Ecto neural progenitor cell (in vitro differentiated cells): ENCODE data around the gene ANGPTL4.
"Not testable (repeated sequence)": the region's sequence is repeated elsewhere in the genome, so short reads cannot be mapped to it uniquely, and the experiment has no call there.

Experiments
- DNase-seq: peaks from one replicate; pipeline ENCODE4 v3.0.0-alpha.2; 2018; ENCODE audit warnings: low spot score

Gene ANGPTL4

DNA sequence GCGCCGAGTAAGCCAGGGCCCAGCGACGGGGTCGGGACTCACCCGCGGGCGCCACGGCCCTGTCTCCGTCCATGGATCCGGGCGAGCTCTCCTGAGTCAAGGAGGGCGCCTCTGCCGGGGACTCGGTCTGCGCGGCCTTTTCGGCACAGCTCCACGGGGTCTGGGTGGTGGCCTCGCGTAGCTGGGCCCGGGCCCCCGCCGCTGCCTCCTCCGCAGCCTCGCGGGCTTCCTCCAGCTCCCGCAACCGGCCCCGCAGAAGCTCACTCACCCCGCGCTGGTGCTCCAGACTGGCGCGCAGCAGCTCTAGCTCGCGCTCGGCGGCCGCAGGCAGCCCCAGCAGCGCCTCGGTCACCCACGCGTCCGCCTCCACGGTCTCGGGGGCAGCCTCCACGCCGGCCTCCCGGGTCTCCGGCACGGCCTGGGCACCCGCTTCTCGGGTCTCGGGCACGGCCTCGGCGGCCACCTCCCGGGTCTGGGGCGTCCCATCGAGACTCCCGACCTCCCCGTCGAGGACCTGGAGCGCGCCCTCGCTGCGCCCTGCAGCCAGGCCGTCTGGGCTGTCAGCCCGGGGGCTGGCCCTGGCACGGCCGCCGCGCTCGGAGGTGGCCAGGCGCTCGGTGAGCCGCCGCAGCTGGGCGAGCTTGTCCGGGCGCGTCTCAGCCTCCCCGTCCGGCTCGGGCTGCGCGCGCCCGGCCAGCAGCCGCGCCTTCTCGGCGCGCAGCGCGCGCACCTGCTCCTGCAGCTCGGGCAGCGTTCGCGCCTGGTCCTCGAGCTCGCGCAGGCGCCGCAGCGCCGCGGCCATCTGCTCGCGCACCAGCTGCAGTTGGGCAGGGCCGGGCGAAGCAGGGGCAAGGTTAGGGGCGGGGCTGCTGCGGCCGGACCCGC, 29.3 kb upstream of the ANGPTL4 start:
- peak; percentile 82 for DNase-seq

DNA sequence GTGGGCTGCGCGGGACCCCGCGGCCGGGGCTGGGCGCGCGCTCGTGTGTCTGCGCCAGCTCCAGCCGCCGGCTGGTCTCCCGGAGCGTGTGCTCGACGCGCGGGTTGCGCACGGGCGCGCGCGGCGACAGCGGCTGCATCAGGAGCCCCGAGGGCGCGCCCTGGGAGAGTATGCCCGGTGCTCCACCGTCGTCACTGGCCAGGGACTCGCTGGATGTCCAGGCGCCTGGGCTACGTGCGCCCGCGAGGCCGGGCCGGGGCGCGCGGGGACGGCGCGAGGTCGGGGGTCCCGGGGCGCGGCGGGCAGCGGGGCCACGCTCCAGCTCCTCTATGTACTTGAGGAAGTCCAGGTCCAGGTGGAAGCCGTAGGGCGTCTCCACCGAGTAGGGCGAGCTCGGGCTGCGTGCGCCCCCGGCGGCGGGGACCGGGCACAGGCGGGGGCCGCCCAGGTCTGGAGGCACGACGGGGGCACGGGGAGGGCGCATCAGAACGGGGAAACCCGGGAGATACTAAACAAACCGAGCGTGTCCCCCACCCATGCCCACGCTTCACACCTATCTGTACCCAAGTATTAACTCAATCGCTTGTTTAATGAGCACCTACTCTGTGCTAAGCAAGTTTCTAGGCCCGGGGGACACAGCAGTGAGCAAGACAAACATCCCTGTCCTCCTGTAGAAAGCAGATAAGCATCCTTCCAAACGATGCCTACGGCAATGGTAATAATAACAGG, 28.4 kb upstream of the ANGPTL4 start:
- peak; percentile 70 for DNase-seq

DNA sequence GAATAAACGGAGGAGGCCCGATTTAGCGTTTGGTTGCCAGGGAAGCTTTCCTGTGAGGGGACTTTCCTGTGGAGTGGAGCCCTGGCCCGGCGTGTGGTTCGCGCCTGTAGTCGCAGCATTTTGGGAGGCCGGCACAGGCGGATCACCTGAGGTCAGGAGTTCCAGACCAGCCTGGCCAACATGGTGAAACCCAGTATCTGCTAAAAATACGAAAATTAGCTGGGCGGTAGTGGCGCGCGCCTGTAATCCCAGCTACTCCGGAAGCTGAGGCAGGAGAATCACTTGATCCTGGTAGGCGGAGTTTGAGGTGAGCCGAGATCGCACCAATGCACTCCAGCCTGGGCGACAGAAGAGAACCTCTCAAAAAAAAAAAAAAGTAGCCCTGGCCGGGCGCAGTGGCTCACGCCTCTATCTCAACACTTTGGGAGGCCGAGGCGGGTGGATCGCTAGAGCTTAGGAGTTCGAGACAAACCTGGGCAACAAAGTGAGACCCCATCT, 27.8 kb upstream of the ANGPTL4 start:
- DNase-seq, result no peak

DNA sequence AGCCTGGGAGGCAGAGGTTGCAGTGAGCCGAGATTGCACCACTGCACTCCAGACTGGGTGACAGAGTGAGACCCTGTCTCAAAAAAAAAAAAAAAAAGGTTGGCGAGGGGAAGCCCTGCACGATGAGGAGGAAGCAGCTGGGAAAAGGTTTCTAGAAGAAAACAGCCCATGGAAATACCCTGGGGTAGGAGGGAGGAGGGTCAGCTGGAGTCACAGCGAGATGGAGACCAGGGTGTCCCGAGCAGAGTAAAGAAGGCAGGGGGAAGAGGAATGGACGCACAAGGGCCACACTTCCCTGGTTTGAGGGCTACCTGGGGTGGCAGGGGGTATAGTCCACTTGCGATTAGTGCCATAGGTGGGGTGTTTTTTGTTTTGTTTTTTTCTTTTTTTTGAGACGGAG, 27.3 kb upstream of the ANGPTL4 start:
- no peak for DNase-seq

DNA sequence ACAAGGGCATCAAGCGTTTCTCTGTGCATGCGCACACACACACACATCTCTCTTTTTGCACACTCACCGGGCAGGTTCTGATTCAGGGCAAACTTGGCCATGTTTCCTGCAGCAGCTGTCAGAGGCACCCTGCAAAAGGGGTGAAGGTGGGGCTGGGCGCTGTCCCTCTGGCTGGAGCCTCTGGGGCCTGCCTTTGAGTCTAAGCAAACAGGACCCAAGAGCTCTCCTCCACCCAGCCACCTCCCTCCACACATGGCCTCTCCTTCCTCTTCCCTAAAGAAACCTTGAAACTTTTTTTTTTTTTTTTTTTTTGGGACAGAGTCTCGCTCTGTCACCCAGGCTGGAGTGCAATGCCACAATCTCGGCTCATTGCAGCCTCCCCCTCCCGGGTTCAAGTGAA, 26.2 kb upstream of the ANGPTL4 start:
- no peak for DNase-seq

DNA sequence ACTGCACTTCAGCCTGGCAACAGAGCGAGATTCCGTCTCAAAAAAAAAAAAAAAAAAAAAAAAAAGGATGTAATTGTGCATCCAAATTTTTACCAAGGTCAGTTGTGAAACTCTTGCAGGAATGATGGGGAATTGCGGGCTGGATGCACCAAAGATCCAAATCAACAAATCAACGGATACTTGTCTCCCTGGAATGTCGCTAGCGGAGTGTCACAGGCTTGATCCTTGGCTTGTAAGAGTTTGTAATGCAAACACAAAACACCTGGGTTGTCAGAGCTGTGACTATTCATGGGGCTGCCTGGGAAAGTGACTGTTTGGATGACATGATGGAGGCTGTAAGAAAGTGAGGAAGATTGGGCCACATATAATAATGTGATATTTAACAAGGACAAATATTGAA, 25.1 kb upstream of the ANGPTL4 start:
- DNase-seq, result no peak

DNA sequence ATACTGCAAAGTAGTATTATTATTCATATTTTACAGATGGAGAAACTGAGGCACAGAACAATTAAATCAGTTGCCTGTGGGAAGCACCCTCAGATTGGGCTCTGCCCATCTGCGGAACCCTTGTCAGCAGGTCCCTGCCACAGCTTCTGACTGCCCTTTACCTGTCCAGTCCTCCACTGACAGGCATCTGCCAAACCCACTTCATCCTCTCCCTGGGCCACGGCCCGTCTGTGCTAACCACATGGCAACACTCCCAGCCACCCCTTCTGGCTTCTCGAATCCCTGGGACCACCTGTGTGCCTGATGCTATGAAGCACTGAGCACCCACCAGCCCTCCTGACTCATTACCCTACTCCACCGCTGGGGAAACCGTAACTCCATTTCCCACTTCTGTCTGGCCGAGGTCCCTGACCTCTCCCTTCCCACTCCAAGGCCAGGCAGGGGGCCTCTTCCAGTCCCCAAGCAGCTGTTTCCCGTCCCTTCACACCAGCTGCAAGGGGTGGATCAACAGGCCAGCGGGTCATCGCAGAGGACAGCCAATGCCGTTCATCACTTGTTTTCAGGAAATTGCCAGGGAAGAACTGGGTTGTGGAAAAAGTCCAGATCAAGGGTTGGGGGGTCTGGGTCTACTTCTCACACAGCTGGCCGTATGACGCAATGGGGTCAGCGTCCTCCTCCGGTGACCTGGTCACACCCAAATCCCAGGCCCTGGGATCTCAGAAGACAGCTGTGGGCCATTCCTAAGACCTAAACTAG, 23.4 kb upstream of the ANGPTL4 start:
- DNase-seq, result no peak

DNA sequence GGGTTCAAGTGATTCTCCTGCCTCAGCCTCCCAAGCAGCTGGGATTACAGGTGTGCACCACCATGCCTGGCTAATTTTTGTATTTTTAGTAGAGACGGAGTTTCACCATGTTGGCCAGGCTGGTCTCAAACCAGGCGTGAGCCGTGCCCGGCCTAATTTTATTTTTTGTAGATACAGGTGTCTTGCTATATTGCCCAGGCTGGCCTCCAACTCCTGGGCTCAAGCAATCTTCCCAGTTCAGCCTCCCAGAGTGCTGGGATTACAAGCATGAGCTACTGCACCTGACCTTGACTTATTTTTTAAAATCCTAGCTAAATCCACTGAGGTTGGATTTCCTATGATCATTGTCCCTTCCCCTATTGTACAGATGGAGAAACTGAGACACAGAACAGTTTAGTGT, 22.5 kb upstream of the ANGPTL4 start:
- DNase-seq, result not testable (repeated sequence)

DNA sequence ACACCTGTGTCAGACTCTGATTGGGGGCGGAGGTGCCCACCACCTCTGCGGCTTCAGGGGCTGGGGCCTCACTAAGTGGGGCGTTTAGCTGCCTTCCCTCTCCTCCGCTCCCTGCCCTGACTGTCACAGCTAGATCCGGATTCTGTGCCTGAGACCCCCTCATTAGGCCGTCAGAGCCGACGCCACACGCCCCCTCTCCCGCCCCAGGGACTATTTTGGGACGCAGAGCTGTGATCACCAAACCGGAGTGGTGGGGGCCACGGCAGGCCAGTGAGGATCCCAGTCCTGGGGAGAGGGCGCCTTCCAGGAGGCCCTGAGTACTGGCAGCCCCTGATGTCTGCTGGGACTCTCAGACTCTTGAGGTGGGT, 21.7 kb upstream of the ANGPTL4 start:
- DNase-seq, result peak; percentile 49

DNA sequence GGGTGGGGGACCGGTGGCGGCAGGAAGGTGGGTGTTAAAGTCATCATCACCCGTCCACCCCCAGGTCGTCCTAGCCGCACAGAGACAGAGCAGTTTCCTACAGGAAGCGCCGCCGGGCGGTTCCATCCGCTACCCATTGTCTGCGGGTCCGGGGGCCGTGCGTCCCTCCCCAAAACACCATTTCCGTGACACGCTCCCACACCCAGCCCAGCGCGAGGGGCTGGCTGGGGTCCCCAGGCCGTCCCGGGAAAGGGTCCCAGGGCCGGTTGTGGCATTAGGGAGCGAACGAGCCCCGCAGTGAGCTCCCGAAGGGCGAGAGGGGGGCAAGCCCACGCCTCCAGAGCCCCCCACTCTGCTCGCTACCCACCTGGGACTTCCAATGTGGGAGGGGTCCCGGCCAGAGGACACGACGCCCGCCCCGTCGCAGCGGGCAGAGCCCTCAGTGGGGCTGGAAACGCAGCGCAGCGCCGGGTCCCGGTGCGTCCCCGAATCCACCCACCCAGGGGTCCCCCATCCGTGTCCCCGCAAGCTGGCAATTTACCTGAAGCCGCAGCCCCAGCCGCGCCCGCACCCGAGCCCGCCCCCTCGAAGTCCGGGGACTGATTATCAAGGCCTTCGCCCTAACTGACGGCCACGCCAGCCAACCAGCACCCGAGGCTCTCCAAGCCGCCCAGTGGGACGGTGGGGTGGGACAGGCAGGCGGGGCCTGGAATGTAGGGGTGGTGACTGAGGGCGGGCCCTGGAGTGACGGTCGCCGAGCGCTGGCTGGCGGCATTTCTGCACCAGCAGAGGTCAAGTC, 21.1 kb upstream of the ANGPTL4 start, which contains the start of gene KANK3:
TSS of gene KANK3 (minus strand) at position 579 of the 799 bp plus-strand sequence. CDS start 5,434 bp downstream, outside the sequence.
- peak; percentile 95 for DNase-seq

DNA sequence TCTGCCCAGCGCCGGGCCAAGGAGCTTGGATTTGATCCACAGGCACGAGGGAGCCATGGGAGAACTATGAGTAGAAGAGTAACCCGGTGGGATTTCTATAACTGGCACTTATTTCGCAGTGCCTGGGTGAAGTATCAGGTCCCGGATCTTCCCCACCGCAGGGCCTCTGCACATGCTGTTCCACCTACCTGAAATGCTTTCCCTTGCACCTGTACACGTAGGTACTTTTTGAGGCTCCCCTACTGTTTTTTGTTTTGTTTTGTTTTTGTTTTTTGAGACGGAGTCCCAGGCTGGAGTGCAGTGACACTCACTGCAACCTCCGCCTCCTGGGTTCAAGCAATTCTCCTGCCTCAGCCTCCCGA, 20.5 kb upstream of the ANGPTL4 start:
- no peak for DNase-seq

DNA sequence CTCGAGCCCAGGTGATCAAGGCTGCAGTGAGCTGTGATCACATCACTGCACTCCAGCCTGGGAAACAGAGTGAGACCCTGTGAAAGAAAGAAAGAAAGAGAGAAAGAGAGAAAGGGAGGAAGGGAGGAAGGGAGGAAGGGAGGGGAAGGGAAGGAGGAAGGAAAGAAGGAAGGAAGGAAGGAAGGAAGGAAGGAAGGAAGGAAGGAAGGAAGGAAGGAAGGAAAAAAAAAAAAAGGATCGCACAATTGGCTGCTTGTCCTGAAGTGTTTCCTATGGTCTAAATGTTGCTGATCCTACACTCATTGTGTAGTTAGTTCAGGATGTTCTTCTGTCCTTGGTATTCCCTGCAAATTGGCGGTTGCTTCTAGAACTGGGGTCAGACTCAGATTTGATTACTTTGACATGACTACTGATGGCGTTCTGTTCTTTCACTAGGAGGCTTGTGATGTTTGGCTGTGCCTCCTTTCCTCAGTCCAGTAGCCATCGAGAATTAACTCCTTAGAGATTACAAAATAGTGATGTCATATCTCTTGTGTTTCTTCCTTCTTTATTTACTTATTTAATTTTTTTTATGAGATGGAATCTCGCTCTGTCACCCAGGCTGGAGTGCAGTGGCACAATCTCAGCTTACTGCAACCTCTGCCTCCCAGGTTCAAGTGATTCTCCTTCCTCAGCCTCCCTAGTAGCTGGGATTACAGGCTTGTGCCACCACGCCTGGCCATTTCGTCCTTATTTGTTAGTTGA, 14.2 kb upstream of the ANGPTL4 start:
- DNase-seq, result not testable (repeated sequence)

DNA sequence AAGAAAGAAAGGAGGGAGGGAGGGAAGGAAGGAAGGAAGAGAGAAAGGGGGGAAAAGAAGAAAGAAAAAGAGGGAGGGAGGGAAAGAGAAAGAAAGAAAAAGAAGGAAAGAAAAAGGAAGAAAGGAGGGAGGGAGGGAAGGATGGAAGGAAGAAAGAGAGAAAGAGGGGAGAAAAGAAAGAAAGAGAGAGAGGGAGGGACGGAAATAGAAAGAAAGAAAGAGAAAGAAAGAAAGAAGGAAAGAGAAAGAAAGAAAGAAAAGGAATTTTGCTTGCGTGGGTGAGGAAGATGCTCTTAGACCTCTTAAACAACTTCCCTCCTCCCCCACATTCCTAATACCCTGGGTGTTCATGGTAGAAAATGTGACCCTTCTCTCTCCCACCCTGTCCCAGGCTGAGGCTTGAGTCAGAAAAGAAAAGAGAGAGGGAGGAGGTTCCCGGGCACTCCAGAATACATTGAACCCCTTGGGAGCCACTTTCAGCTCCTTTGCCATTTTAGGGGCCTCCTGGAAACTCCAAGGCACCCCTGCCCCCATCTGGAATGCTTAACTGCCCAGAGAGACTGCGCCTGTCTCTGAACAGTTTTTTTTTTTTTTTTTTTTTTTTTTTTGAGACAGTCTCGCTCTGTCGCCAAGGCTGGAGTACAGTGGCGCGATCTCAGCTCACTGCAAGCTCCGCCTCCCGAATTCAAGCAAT, 11.7 kb upstream of the ANGPTL4 start:
- DNase-seq, result peak; percentile 47

DNA sequence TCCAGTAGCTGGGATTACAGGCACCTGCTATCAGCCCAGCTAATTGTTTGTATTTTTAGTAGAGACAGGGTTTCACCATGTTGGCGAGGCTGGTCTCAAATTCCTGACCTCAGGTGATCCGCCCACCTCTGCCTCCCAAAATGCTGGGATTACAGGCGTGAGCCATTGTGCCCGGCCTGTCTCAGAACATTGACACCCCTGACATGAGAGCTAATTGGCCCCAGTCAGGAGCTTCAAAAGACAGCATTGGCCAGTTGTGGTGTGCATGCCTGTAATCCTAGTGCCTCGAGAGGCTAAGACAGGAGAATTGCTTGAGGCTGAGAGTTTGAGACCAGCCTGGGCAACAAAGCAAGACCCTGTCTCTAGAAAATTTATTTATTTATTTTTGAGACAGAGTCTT, 11.1 kb upstream of the ANGPTL4 start:
- DNase-seq, result peak; percentile 45

DNA sequence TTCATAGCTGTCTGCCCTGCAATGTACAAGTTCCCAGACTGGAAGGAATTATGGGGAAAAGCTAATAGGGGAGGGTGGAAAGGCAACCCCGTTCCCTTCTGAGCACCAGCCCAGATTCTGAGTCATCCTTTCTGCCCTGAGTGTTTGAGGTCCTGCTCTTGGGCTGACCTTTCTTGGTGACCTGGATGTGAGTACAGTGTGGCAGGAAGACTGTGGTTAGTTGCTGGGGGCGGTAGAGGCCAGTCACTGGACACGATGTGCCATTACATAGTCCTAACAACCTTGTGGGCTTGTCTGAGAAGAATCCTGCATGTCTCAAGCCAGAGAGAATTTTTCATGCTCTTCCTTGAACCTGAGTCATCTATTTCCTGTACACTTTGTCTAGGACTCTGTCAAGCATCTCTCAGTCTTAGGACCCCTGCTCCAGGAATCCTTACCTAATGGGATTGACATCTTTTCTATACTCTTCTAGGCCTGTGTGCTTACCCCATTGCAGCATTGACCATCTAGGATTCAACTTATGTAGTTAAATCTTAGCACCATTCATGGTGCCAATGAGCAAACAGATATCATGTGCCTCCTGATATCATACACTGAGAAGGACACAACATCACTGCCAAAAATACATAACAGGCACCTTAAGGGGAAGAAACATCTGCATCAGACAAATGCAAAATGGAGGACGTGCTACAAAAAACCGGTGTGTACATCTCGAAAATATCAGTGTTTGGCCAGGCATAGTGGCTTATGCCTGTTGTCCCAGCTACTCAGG, 8.1 kb upstream of the ANGPTL4 start:
- no peak for DNase-seq

DNA sequence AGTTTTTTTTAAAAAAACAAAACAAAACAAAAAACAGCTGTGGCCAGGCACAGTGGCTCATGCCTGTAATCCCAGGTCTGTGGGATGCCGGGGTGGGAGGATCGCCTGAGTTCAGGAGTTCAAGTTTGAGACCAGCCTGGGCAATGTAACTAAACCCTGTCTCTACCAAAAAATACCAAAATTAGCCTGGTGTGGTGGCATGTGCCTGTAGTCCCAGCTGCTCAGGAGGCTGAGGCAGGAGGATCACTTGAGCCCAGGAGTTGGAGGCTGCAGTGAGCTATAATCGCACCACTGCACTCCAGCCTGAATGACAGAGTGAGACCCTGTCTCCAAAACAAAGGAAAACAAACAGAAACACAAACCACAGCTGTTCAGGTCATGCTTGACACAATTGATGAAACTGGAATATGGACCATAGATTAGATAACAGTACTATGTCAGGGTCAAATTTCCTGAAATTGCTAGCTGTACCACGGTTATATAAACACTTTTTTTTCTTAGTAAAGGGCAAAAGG, 6.9 kb upstream of the ANGPTL4 start:
- DNase-seq, result no peak

DNA sequence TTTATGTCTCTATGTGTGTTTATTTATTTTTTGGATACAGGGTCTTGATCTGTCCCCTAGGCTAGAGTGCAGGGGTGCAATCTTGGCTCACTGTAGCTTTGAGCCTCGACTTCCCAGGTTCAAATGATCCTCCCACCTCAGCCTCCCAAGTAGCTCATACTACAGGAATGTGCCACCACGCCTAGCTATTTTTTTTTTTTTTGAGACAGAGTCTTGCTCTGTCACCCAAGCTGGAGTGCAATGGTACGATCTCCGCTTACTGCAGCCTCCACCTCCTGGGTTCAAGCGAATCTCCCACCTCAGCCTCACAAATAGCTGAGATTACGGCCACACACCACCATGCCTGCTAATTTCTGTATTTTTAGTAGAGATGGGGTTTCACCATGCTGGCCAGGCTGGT, 5.0 kb upstream of the ANGPTL4 start:
- DNase-seq, result no peak

DNA sequence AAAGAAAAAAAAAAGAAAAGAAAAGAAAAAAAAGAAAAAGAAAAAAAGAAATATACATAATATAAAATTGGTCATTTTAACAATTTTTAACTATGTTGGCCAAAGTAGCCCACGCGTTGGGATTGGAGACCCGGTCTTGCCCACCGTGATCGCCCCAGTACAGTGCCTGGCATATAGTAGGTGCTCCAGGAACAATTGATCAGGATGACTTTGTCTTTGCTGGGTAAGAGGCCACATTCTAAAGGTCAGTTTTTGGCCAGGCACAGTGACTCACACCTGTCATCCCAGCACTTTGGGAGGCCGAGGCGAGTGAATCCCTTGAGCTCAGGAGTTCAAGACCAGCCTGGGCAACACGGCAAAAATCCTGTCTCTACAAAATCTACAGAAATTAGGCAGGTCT, 3.8 kb upstream of the ANGPTL4 start:
- no peak for DNase-seq
